PC-9 (cell line): ENCODE data around the gene LIPC.

Experiments
- CTCF ChIP-seq: fragments of 200-600 bp; sonication (generic); conservative IDR thresholded peaks from 2 replicates; pipeline ENCODE4 v1.6.1; 2017; ENCODE audit warnings: mixed run types, antibody characterized with exemption, mild to moderate bottlenecking, moderate library complexity
- EZH2 ChIP-seq: fragments of 200-600 bp; sonication (generic); IDR thresholded peaks from 2 replicates; pipeline ENCODE4 v1.8.0; 2017; ENCODE audit warnings: antibody characterized with exemption, low read depth

DNA sequence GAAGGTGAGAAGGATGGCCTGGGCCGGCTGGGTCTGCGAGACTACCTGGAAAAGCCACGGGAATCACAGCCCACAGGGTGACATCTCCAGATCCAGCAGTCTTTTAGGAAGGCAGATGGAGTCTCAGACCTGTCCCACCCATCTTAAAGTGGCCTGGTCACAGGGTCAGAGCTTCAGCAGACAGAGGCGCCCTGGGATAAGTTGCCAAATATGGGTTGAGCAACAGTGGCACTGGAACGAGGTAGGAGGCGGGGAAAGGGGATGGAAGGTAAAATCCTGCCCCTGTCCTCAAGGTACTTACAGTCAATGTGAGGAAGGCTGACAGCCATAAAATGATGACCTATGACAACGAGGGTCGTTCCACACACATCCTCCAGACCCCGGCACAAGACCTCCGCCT lies 80.7 kb downstream of the LIPC start:
- TF ChIP-seq EZH2 = no peak
- TF ChIP-seq CTCF = no peak
